Osteocyte (in vitro differentiated cells): ENCODE measurements around the gene TRAF3. TPM values are rescaled to one million over a fixed set of nuclear protein-coding genes. Genes with fewer than 3 reads are reported as not detected.
"Not testable (repeated sequence)": the region's sequence is repeated elsewhere in the genome, so short reads cannot be mapped to it uniquely, and the experiment has no call there.

Experiments used
- DNase-seq: peaks from one replicate; pipeline ENCODE4 v3.0.0; 2021; ENCODE audit warnings: mixed read lengths; ENCODE audit not compliant: unreplicated experiment; ENCODE audit errors: extremely low spot score
- H3K27ac Mint-ChIP-seq: one replicate; pipeline ENCODE4 v1.8.0; 2021; ENCODE audit warnings: mild to moderate bottlenecking, mixed read lengths; ENCODE audit not compliant: unreplicated experiment
- H3K27me3 Mint-ChIP-seq: one replicate; pipeline ENCODE4 v1.8.0; 2021; ENCODE audit warnings: mixed read lengths; ENCODE audit not compliant: unreplicated experiment
- H3K36me3 Mint-ChIP-seq: one replicate; pipeline ENCODE4 v1.8.0; 2021; ENCODE audit warnings: mixed read lengths; ENCODE audit not compliant: unreplicated experiment
- H3K4me1 Mint-ChIP-seq: one replicate; pipeline ENCODE4 v1.8.0; 2021; ENCODE audit warnings: mixed read lengths; ENCODE audit not compliant: unreplicated experiment
- H3K4me3 Mint-ChIP-seq: one replicate; pipeline ENCODE4 v1.8.0; 2021; ENCODE audit warnings: mild to moderate bottlenecking, moderate library complexity, mixed read lengths; ENCODE audit not compliant: unreplicated experiment
- H3K9me3 Mint-ChIP-seq: one replicate; pipeline ENCODE4 v1.8.0; 2021; ENCODE audit warnings: mixed read lengths; ENCODE audit not compliant: unreplicated experiment
- CTCF ChIP-seq: fragments of 200-600 bp; sonication (generic); IDR thresholded peaks from 2 replicates; pipeline ENCODE4 v1.5.0; 2021; ENCODE audit warnings: antibody characterized with exemption, mild to moderate bottlenecking, moderate library complexity
- total RNA-seq: library from RNA; stranded (reverse); gene quantifications from 2 replicates; pipeline ENCODE4 v1.2.1, GENCODE V29; 2021

The TRAF3 gene
- total RNA-seq, 1 donor from 2014 or later: 15.9 TPM

GRCh38 chr14:102923201-102923924, 146.1 kb downstream of the TRAF3 start:
- H3K4me1 Mint-ChIP-seq: no peaks in the 10 kb centered on the region
- H3K27ac Mint-ChIP-seq: no peak overlapping the region
- no peak for DNase-seq
- no peaks in the 10 kb centered on the region for H3K9me3 Mint-ChIP-seq
- no peak for TF ChIP-seq CTCF
- H3K36me3 Mint-ChIP-seq: no peaks in the 10 kb centered on the region
- H3K27me3 Mint-ChIP-seq: no peaks in the 10 kb centered on the region
- no peak overlapping the region for H3K4me3 Mint-ChIP-seq

- no peaks in the 10 kb centered on the region for H3K9me3 Mint-ChIP-seq
- no peak for TF ChIP-seq CTCF
Measured at GRCh38 chr14:102923925-102924486, 146.8 kb downstream of the TRAF3 start.

GRCh38 chr14:102924632-102925588, 147.7 kb downstream of the TRAF3 start:
- no peak for DNase-seq
- TF ChIP-seq CTCF: no peak
- Mint-ChIP-seq H3K27ac (no peak overlapping the region), H3K4me3 (no peak overlapping the region), H3K27me3 (no peaks in the 10 kb centered on the region), H3K4me1 (peaks cover 2% of the 10 kb centered on the region), H3K36me3 (no peaks in the 10 kb centered on the region), H3K9me3 (no peaks in the 10 kb centered on the region)

More at GRCh38 chr14:102923925-102924486, 146.8 kb downstream of the TRAF3 start:
- no peak for DNase-seq
- H3K36me3 Mint-ChIP-seq: no peaks in the 10 kb centered on the region
- peaks cover 2% of the 10 kb centered on the region for H3K4me1 Mint-ChIP-seq
- no peak overlapping the region for H3K4me3 Mint-ChIP-seq
- H3K27me3 Mint-ChIP-seq: no peaks in the 10 kb centered on the region
- no peak overlapping the region for H3K27ac Mint-ChIP-seq

GRCh38 chr14:102925646-102926045, 148.4 kb downstream of the TRAF3 start:
- no peak for TF ChIP-seq CTCF
- H3K27me3 Mint-ChIP-seq: no peaks in the 10 kb centered on the region
- no peak for DNase-seq
- H3K9me3 Mint-ChIP-seq: no peaks in the 10 kb centered on the region
- H3K27ac Mint-ChIP-seq: no peak overlapping the region
- no peaks in the 10 kb centered on the region for H3K36me3 Mint-ChIP-seq
- H3K4me3 Mint-ChIP-seq: no peak overlapping the region
- peaks cover 2% of the 10 kb centered on the region for H3K4me1 Mint-ChIP-seq

GRCh38 chr14:102926104-102926503, 148.9 kb downstream of the TRAF3 start:
- peaks cover 2% of the 10 kb centered on the region for H3K4me1 Mint-ChIP-seq
- no peaks in the 10 kb centered on the region for H3K9me3 Mint-ChIP-seq
- DNase-seq: no peak
- no peak overlapping the region for H3K27ac Mint-ChIP-seq
- no peaks in the 10 kb centered on the region for H3K27me3 Mint-ChIP-seq
- no peak for TF ChIP-seq CTCF
- no peaks in the 10 kb centered on the region for H3K36me3 Mint-ChIP-seq
- no peak overlapping the region for H3K4me3 Mint-ChIP-seq

- H3K36me3 Mint-ChIP-seq, DNase-seq, H3K27me3 Mint-ChIP-seq, H3K4me3 Mint-ChIP-seq, H3K9me3 Mint-ChIP-seq, H3K27ac Mint-ChIP-seq, H3K4me1 Mint-ChIP-seq: not testable (repeated sequence)
Measured at GRCh38 chr14:102926840-102927239, 149.6 kb downstream of the TRAF3 start.
